Measurements from ENCODE around the gene SYNPR.
"Not testable (repeated sequence)": the region's sequence is repeated elsewhere in the genome, so short reads cannot be mapped to it uniquely, and the experiment has no call there.

The SYNPR gene

DNA sequence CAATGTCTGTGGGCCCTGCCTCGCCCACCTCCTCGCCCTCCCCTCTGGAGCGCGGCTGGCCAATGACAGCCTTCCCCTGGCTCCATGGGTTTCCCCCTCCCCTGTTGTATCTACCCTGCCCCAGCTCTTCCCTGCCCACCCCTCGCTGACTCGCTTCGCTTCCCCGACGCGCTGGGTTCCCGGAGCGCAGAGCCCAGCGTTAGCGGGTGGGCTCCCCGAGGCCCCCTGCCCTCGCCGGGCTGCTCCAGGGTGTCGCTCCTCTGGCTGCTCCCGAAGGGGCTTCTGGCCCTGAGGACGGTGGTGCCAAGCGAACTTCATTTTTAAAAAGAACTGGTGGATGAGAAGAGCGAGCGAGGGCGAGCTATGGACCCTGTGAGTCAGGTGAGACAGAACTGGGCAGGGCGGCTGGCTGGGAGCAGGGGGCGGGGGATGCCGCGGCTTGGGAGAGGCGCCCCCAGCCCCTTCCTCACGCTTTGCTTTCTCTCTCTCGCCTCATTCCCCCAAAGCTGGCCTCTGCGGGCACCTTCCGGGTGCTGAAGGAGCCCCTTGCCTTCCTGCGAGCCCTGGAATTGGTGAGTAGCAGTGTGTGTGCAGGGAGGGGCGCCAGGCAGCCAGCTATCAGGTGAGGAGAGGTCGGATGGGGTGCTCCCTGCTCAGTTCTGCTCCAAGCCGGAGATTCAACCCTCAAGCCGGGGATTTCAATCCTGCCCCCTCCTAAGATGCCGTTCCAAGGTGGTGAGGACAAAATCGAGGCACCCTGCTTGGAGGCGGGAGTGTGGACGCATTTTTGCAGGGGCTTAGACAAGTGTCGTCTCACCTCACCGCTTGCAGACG is at the start of gene SYNPR:
TSS of gene SYNPR (plus strand) at position 138 of the 834 bp plus-strand sequence.
- DNase-seq (ENCODE audit: low read depth in 2 of 2) = no peak

DNA sequence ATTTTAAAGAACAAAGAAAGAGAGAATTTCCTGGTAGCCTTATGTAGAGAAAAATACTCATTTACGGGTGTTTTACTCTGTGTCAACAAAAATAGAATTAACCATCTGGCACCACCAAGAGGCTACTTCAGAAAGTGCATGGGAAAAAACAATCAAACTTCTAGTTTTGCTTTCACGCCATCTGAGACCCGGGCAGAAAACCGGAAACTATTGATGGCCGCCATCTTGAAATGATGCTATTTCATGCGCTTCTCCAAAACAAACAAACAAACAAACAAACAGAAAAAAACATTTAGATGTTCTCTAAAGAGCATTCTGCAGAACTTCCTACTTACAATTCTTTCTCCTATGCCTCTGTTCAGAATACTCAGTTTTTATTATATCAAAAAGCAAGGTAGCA is 49.4 kb upstream of the SYNPR start:
- DNase-seq (ENCODE audit: low read depth in 2 of 2) = no peak

DNA sequence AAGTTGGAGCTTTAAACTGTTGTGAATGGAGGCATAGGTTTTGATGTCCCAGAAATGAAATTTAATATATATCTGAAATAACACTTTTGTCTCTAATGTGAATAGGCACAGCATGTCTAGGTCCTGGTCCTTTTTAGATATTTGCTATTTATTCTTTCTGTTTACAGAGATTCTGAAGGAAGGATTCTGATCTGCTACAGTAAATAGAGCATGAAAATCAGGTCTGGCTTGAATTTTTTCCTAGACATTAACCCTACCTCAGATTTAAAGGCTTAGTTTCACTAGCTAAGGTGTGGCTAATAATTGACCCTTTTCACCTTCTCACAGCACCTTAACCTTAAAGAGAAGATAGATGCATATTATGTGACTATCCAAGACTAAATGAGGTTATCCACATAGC is 48.0 kb upstream of the SYNPR start:
- DNase-seq (ENCODE audit: low read depth in 2 of 2) = no peak

DNA sequence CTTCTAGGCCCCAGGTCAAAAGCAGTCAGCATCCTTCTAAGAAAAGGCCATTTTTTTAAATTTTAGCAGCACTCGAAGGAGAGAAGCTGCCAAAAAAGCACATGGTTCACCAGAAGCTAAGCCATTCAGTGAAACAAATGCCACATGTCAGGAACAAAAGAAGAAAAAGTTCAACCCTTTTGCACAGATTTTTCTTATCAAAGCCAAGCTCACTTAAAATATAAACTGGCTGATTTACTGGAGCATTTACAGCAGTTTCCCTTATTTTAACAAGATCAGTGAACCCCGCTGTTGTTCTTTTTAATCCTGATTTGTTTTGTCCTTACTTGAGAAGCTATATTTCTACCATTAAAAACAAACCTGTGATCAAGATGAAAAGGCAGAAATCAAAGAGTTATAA is 46.5 kb upstream of the SYNPR start:
- no peak for DNase-seq (ENCODE audit: low read depth in 2 of 2)

DNA sequence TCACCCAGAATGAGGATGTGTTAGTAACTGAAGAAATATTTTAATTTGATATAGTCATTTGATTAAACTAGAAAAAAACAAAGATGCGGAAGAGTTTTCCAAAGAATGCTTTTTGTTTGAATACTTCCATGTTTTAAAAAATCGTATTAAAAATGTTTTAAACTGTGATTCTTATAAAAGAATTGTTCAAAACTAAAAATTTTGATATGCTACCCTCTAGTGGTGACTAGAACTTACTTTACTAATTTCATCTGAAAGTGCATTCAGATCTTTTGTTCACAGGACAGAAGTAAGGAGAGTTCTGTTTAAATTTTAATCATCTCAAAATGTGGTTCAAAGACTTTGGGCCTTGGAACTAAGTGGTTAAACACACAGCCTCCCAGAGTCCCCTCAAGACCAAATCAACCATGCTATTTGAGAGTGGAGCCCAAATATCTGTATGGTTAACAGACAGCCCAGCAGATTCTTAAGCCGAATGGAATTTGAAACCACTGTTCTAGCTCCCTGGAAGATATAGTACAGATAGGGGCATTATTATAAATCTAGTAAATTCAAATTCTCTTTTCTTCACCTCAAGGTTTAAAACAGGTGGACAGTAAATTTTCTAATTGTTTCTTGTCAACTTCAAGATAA is 45.2 kb upstream of the SYNPR start:
- DNase-seq (ENCODE audit: low read depth in 2 of 2) = no peak

DNA sequence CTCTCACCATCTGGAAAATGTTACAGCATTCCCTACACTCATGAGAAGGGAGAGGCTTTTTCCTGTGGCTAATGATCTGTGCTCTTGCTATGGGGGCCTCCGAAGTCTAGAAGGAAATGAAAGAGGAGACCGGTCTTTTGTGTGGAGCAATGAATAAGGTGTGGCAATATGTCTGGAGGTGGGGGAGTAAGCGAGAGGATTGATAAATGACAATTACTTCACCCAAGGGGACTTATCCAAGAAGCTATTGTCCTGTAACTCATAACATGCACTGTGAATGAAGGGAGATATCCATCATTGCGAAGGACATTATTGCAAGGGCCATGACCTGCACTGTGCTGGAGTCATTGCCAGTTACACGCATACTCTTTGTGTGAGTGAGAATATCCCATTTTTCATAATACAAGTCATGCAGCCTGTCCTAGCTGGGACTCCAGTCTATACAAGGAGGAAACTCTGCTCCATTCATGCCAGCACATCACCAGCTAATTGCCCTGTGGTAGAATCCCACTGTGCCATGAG is 37.7 kb upstream of the SYNPR start:
- DNase-seq (ENCODE audit: low read depth in 2 of 2) = no peak

DNA sequence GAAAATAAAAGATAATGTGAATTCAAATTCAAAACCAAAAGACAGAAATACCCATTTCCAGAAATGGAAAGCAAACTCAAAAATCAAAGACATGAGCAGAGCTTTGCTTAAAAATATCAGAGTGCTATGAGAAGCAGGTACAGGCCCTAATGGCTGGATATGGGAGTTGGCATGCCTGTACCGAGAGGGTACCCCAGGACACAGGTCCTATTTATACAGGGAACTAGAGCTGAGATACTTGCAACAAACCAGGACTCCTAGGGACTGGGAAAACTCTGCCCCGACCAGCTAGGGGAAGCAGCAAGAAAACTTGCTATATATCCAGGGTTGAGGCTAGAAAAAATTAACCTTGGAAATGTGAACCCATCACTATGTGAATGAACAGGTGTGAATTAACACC is 36.0 kb upstream of the SYNPR start:
- DNase-seq (ENCODE audit: low read depth in 2 of 2) = no peak

DNA sequence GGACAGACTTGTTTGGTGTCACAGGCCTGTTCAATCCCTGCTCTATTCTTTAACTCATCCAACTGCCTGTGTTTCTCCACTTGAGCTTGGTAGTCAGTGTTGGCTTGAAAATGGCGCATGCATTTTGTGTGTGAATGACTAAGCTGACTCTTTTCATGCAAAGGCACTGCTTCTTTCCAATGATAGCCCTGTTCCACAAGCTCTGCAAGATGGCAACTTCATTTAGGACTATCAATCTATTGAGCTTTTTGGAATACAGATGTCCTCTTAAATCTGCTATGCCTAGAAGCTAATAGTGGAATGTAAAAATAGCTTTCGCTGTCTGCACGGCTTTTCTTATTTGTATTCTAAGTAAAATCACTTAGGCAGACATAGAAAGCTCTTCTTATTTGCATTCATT is 33.6 kb upstream of the SYNPR start:
- DNase-seq (ENCODE audit: low read depth in 2 of 2) = no peak

DNA sequence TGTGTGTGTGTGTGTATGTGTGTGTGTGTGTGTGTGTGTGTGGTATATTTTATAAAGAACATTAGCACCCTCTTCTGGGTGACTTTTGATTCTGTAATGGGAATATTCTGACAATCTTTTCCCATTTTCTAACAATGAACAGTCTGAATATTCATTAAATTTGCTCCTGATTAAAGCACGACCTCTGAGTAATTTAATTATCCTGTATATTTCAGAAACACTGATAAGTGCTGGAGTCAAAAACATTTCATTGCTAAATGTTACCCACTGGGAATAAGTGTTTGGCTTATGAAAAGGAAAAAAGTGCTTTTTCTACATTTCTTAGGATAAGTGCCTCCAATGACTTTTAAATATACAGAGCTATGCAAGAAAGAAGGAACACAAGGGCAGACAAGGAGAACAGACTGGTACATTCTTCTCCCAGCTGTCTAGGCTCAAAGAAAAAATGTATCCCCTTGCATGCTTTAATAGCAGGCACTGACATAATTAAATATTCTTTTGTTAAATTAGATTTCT is 32.3 kb upstream of the SYNPR start:
- DNase-seq (ENCODE audit: low read depth in 2 of 2) = no peak

DNA sequence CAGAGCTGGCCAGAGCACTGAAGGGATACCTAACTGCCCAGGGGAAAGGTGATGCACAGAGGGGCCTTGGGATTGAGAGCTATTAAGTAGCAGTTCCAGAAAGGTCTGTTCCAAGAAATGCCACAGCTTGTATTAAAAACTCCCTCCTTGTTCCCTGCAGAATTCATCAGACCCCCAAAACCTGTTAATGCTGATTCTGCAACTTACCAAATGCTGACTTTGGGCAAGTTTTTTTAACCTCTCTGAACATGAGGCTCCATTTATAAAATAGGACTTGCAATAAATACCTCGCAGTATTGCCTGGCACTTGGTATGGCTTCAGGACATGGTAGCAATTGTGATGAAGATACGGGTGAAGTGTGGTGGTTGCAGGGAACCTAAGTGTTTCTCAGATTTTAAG is 30.1 kb upstream of the SYNPR start:
- DNase-seq (ENCODE audit: low read depth in 2 of 2) = no peak

DNA sequence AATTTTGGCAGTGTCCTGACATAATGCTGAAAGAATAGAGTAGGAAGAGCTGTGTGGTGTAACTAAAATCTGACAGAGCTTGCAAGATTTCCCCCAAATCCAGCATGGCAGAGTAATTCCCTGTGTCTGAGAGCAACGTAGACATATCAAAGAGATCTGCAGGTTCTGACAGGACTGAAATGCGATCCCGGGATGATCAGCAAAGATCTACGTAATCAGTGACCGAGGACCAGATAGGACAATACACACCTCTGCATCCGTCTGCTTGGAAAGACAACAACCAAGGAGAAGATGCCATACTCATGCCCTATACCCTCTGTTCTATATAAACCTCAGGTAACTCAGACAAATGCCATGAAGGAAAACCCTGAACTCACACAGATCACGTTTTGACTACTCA is 26.6 kb upstream of the SYNPR start:
- no peak for DNase-seq (ENCODE audit: low read depth in 2 of 2)

DNA sequence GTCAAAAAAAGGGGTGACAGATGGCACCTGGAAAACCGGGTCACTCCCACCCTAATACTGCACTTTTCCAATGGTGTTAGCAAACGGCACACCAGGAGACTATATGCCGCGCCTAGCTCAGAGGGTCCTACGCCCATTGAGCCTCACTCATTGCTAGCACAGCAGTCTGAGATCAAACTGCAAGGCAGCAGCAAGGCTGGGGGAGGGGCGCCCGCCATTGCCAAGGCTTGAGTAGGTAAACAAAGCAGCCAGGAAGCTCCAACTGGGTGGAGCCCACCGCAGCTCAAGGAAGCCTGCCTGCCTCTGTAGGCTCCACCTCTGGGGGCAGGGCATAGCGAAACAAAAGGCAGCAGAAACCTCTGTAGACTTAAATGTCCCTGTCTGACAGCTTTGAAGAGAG is 22.3 kb upstream of the SYNPR start:
- DNase-seq (ENCODE audit: low read depth in 2 of 2) = not testable (repeated sequence)

DNA sequence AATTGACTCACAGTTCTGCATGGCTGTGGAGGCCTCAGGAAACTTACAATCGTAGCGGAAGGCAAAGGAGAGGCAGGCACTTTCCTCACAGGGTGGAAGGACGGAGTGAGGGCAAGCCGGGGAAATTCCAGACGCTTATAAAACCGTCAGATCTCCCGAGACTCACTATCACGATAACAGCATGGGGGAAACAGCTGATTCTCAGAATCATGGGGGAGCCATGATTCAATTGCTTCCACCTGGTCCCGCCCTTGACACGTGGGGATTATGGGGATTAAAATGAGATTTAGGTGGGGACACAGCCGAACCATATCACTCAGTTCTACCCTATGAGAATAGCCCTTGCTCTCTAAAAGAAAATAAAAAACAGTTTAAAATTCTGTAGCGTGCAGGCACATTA is 13.4 kb upstream of the SYNPR start:
- no peak for DNase-seq (ENCODE audit: low read depth in 2 of 2)

DNA sequence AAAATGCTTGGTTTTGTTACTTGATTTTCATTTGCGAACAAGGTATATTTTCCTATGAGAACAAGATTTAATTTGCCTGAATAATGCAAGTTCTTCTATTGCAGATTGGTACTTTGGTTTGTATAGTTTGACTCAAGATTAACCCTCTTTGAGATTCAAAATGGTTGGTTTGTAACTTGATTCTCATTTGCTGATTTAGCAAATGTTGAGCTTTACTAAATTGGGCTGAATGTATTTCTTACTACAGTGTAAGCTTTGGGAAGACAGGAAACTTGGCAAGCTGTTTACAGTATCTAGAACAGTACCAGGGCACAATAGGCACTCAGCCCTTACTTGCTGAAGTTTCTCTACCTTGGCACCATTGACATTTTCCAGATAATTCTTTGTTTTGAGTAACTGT is 3.7 kb upstream of the SYNPR start:
- no peak for DNase-seq (ENCODE audit: low read depth in 2 of 2)

DNA sequence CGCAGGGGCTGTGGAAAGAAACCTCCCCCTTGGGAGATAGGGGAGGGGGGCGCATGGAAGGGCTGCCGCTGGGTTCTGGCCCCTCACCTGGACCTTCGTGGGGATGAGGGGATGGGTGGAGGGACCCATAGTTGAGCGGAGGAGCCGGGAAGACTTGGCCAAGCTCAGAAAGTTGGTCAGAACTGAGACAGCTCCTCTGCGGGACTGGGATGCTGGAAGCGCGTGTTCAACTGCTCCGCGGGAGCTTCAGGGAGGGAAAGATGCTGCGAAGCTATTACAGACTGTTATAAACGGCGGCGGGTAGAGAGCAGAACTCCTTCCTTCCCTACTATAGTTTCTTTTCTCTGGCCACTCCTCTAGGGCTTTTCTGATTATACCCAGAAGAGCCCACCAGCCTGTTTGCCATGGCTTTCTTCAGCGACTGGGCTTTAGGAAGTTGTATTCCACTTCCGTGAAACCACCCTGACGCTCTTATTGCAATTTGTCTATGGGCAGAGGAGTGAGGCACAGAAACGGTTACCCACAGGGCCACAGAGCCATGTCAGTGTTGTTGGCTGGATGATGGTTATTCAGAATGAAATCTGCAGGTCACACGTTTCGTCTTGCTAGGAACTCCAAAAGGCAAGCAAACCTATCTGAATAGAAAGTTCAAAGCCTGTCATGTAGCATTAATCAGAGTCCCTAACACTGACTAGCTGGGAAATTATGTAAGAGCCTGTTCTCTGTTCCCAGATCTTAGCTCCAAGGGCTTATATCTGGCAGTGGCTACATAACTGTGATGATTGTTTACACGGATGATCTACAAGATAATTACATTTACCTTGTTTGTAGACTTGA is 1.1 kb downstream of the SYNPR start:
- no peak for DNase-seq (ENCODE audit: low read depth in 2 of 2)

DNA sequence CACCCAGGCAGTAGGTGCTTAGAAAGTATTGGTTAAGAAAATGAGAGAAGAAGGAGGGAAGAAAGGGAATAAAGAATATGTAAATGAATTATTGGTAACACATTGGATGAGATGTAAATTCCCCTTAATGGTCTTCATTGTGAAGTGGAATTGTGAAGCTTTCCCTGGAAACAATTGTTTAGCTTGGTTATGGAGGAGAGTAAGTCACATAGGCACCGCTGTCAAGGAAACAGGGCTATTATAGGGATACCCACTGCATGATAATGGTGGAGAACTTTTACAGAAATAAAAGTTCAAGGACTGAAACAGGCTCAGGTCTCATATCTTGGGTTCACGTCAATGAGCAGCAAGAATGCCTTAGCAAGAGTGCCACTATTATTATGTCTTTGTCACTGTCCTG is 9.5 kb downstream of the SYNPR start:
- DNase-seq (ENCODE audit: low read depth in 2 of 2) = no peak

DNA sequence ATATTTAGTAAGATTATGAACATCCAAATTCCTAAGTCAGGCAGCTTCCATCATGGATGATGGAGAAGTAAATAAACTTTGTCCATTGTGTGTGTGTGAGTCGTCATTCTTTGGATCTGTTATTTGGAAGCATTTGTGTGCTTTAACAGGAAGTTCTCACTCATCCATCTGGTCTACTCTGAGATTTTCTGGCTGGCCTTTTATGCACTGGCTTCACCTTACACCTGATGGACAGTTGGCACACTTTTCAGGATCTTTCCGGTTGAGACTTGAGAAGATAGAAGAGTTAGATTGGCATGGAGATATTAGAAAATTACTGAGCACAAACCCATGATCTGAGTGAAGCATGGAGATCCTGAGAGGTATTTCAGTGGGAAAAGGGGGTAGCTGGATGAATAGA is 12.6 kb downstream of the SYNPR start:
- DNase-seq (ENCODE audit: low read depth in 2 of 2) = no peak

DNA sequence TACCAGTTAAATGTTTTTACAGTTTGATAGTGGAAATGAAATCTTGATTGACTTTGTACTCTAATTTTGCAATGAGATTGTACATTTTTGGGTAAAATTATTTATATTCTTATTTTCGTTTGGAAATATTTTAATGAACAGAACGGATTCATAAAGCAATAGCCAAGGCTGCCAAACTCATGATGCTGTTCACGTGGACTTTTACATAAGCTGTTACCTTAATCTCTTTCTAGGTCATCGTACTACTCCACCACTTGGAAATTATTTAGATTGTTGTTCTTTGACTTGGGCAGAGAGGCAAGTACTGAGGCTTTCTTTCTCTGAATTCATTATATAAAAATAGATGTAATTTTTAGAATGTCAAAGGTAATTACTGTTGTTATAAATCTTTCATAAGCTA is 16.2 kb downstream of the SYNPR start:
- no peak for DNase-seq (ENCODE audit: low read depth in 2 of 2)

DNA sequence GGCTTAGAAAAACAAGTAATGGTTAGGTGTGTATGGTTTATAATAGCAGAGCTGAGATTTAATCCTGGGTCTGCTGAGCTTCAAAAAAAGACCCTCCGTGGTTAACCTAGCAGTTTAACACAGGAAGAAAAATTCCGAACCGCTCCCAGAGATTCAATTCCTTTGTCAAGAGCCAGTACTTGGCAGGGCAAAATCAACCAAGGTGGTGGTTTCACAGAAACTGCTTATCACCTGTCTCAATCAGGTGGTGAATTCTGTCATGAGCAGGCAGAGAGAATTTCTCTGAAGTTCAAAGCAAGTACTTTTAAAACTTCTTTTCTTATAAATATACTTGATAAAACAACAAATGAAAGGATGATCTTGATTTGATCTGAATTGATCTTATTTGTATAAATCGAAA is 17.2 kb downstream of the SYNPR start:
- DNase-seq (ENCODE audit: low read depth in 2 of 2) = no peak

DNA sequence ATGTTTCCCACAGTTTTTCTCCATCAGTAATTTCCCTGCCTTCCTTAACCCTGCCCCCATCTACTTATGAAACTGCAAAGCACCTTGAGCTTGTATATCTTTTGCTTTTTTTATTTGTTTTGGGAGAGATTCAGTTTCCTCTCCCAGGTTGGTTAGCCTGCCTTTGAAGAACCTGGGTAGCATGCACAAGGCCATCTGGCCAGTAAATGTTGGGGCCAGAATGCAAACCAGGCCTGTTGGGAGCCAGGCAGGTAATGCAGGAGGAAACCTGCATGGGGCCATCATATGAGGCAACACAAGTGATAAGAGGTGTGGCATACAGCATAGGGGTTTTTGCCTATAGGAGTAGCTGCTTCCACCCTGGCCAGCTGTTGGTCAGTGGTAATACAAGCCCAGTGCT is 17.7 kb downstream of the SYNPR start:
- DNase-seq (ENCODE audit: low read depth in 2 of 2) = no peak

DNA sequence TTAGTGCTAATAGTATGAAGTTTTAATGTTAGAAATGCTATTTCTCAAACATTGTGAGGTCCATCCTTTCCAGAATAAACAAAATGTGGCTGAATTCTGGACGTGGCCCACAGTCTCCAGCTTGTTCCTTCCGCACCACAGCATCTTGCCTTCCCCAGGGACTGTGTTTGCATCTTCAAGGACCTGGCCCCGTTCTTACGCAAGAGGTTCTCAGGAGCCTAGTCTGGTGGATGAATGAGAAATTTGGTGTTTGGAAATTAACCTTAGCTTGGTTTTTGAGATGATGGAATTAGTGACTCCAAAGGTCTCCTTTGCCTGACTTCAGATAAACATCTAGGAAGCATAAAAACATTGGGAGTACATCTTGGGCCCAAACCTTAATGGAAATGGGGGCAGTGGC is 18.1 kb downstream of the SYNPR start:
- DNase-seq (ENCODE audit: low read depth in 2 of 2) = no peak

DNA sequence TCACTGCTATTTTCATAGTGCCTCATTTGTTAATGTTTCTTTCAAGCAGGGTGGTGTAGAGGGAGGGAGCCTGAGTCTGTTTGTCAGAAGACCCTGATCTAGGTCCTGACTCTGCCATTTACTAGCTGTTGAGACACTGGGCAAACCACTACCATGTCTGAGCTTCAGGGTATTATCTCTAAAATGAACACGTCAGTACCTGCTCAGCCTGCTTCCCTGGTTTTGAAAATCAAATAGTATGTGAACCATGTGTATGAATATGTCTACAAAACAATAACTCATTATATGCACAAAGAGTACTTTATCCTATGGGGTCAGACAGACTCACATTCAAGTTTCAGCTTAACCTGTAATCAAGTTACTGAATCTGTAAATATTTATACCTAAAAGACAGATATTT is 25.1 kb downstream of the SYNPR start:
- no peak for DNase-seq (ENCODE audit: low read depth in 2 of 2)
